Muscle layer of duodenum (tissue), 2 donors: ENCODE data around the gene CHD9NB.
"Not testable (repeated sequence)": the region's sequence is repeated elsewhere in the genome, so short reads cannot be mapped to it uniquely, and the experiment has no call there.

Source experiments
- H3K27ac ChIP-seq: one replicate; pipeline ENCODE4 v1.7.0; 2013; ENCODE audit warnings: mild to moderate bottlenecking, low read length
- H3K27me3 ChIP-seq: one replicate; pipeline ENCODE4 v1.7.0; 2013; ENCODE audit warnings: low read depth, mild to moderate bottlenecking, control low read depth, low read length
- H3K36me3 ChIP-seq, 2 donors: one replicate each; pipeline ENCODE4 v1.7.0; 2013; ENCODE audit warnings: low read length in 2 of 2, control low read depth in 1 of 2, mild to moderate bottlenecking in 1 of 2; ENCODE audit not compliant: insufficient read depth in 2 of 2, control insufficient read depth in 1 of 2
- H3K4me1 ChIP-seq, 2 donors: one replicate each; pipeline ENCODE4 v1.7.0; 2013; ENCODE audit warnings: low read length in 2 of 2, mild to moderate bottlenecking in 2 of 2, control low read depth in 1 of 2, moderate library complexity in 1 of 2; ENCODE audit not compliant: insufficient read depth in 2 of 2, control insufficient read depth in 1 of 2
- H3K4me3 ChIP-seq, 2 donors: one replicate each; pipeline ENCODE4 v1.7.0; 2013; ENCODE audit warnings: low read length in 2 of 2, low read depth in 1 of 2, mild to moderate bottlenecking in 1 of 2
- H3K9me3 ChIP-seq, 2 donors: one replicate each; pipeline ENCODE4 v1.7.0; 2013; ENCODE audit warnings: low read length in 2 of 2, control low read depth in 1 of 2, mild to moderate bottlenecking in 1 of 2; ENCODE audit not compliant: control insufficient read depth in 1 of 2
- donor health status: healthy.

CHD9NB gene

GRCh38 chr16:53082509-53082908, 29.8 kb upstream of the CHD9NB start:
- H3K9me3 ChIP-seq, result no peaks in the 10 kb centered on the region
- H3K27me3 ChIP-seq, result no peaks in the 10 kb centered on the region
- no peaks in the 10 kb centered on the region for H3K36me3 ChIP-seq
- no peak overlapping the region for H3K27ac ChIP-seq
- H3K4me3 ChIP-seq, result no peak overlapping the region
- H3K4me1 ChIP-seq, result peaks cover 11 to 40% of the 10 kb centered on the region in 2 donors

DNA sequence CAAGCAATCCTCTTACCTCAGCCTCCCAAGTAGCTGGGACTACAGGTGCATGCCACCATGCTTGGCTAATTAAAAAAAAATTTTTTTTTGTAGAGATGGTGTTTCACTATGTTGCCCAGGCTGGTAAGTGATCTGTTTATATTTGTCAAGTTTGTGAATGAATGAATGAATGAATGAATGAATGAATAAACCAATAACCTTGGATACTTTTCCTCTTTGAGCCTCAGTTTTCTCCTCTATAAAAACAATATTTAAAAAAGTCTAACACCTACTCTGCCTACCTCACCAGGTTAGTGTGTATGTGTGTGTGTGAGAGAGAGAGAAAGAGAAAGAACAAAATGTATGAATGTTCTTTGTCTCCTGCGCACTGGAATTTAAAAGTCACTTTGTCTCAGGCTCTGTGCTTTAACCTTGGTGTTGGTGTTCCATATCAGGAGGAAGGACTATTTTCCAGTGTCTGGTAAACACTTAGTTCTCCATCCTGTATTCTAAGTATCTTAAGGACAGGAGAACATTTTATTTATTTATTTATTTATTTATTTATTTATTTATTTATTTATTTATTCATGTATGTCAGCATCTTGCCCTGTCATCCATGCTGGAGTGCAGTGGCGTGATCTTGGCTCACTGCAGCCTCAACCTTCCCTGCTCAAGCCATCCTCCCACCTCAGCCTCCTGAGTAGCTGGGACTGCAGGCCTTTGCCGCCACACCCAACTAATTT, 29.1 kb upstream of the CHD9NB start:
- no peak overlapping the region for H3K4me3 ChIP-seq
- no peak overlapping the region for H3K27ac ChIP-seq
- H3K27me3 ChIP-seq, result no peaks in the 10 kb centered on the region
- H3K4me1 ChIP-seq, result peaks cover 11 to 35% of the 10 kb centered on the region in 2 donors
- H3K9me3 ChIP-seq, result no peaks in the 10 kb centered on the region
- H3K36me3 ChIP-seq, result no peaks in the 10 kb centered on the region

- Histone ChIP-seq H3K4me3 (no peak overlapping the region), H3K27ac (peak overlapping the region; percentile 61), H3K36me3 (no peaks in the 10 kb centered on the region), H3K9me3 (no peaks in the 10 kb centered on the region), H3K4me1 (peaks cover 11 to 33% of the 10 kb centered on the region in 2 donors), H3K27me3 (no peaks in the 10 kb centered on the region)
These were observed 28.3 kb upstream of the CHD9NB start for GRCh38 chr16:53081032-53081424.

GRCh38 chr16:53080345-53081031, 27.8 kb upstream of the CHD9NB start:
- Histone ChIP-seq H3K4me1 (peaks cover 11 to 29% of the 10 kb centered on the region in 2 donors), H3K9me3 (no peaks in the 10 kb centered on the region), H3K27ac (peak overlapping the region; percentile 61), H3K36me3 (no peaks in the 10 kb centered on the region), H3K27me3 (no peaks in the 10 kb centered on the region), H3K4me3 (no peak overlapping the region)

DNA sequence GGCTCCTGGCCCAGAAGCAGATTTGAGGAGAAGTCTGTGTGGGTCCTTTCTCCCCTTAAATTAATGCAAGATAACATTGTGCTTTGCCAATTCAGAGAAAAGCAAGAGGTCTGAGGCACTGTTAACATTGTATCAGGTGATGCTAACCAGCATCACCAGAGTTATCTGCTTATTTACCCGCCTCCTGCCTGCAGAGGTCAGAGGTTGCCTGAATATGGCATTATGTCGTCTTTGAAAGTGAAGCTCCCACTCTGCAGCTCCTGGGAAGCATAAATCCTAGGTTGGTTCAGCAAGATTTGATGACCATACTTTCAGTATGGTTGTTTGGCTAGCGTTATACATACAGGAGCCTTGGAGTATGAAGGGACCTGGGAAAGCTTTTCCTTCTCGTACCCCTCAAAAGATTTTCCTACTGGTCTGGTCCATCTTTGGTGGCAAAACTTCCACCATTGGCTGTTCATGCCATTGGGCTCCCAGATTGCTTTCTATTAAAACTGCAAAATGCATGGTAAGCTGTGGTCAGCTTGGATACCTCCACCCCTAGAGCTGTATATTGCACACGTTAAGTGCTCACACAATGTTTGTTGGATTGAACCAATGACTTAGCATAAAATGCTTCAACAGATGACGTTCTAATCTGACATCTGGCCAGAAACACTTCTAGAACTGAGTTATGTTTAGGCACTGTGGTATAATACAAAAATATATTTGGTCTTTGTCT, 26.2 kb upstream of the CHD9NB start:
- Histone ChIP-seq H3K4me3 (no peak overlapping the region), H3K9me3 (no peaks in the 10 kb centered on the region), H3K36me3 (no peaks in the 10 kb centered on the region), H3K27me3 (no peaks in the 10 kb centered on the region), H3K4me1 (peaks cover 11 to 29% of the 10 kb centered on the region in 2 donors), H3K27ac (no peak overlapping the region)

DNA sequence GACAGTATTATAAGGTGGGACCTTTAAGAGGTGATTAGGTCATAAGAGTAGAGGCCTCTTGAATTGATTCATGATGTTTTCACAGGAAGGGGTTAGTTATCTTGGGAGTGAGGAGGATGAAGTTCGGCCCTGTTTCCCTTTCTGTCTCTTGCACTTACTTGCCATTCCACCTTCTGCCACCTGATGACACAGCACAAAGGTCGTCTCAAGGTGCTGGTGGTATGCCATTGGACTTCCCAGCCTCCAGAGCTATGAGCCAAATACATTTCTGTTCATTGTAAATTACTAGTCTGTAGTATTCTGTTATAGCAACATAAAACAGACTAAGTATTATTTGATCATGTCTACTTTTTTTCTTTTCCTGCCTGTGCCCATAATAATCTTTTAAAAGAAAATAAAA, 25.6 kb upstream of the CHD9NB start:
- Histone ChIP-seq H3K27me3 (no peaks in the 10 kb centered on the region), H3K4me3 (no peak overlapping the region), H3K9me3 (no peaks in the 10 kb centered on the region), H3K4me1 (peaks cover 11 to 29% of the 10 kb centered on the region in 2 donors), H3K36me3 (no peaks in the 10 kb centered on the region), H3K27ac (no peak overlapping the region)

GRCh38 chr16:53075461-53075860, 22.8 kb upstream of the CHD9NB start:
- H3K27ac ChIP-seq, H3K4me3 ChIP-seq, H3K36me3 ChIP-seq, H3K27me3 ChIP-seq, H3K9me3 ChIP-seq: not testable (repeated sequence)
- peaks cover 6 to 16% of the 10 kb centered on the region in 2 donors for H3K4me1 ChIP-seq

- not testable (repeated sequence) for H3K36me3 ChIP-seq
These were observed 21.6 kb upstream of the CHD9NB start for GRCh38 chr16:53074296-53074695.

GRCh38 chr16:53073022-53073421, 20.3 kb upstream of the CHD9NB start:
- H3K27ac ChIP-seq, result no peak overlapping the region

More at GRCh38 chr16:53074296-53074695, 21.6 kb upstream of the CHD9NB start:
- H3K4me3 ChIP-seq, H3K9me3 ChIP-seq, H3K4me1 ChIP-seq, H3K27ac ChIP-seq, H3K27me3 ChIP-seq: not testable (repeated sequence)

DNA sequence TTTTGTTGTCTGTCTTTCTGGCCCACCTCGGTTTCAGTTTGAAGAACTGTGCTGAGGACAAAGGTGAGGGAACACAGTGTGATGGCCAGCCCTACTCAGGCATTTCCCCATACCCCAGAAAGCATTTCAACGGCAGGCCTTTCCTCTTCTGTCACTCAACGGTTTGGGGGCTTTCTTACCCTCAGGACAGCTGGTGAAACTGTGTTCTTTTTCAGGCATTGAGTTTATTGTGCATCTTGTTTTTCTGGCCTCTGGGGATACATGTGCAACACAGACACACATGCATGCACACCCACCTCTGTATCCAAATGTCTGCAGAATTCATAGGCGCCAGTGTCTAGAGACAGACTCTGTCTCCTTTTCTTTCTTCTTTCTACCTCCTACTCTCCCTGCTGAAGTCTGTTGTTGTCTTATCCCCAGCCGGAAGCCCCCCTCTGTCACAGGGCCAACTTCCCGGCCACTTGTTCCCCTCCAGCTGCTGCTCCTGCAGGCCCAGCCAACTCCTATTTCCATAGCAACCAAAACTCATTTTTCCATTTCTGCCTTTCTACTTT, 19.1 kb upstream of the CHD9NB start:
- Histone ChIP-seq H3K9me3 (no peaks in the 10 kb centered on the region), H3K4me3 (peak overlapping the region; percentile 12 to 33), H3K4me1 (peaks cover 6 to 12% of the 10 kb centered on the region in 2 donors), H3K27me3 (no peaks in the 10 kb centered on the region), H3K36me3 (no peaks in the 10 kb centered on the region), H3K27ac (peak overlapping the region; percentile 26)

More at GRCh38 chr16:53073022-53073421, 20.3 kb upstream of the CHD9NB start:
- no peaks in the 10 kb centered on the region for H3K9me3 ChIP-seq
- H3K4me3 ChIP-seq, result no peak overlapping the region
- no peaks in the 10 kb centered on the region for H3K27me3 ChIP-seq
- H3K36me3 ChIP-seq, result no peaks in the 10 kb centered on the region
- H3K4me1 ChIP-seq, result peaks cover 6 to 12% of the 10 kb centered on the region in 2 donors

GRCh38 chr16:53069772-53070171, 17.1 kb upstream of the CHD9NB start:
- H3K27ac ChIP-seq, result no peak overlapping the region
- H3K4me3 ChIP-seq, result no peak overlapping the region
- no peaks in the 10 kb centered on the region for H3K27me3 ChIP-seq
- peaks cover 9 to 26% of the 10 kb centered on the region in 2 donors for H3K4me1 ChIP-seq
- H3K9me3 ChIP-seq, result no peaks in the 10 kb centered on the region
- H3K36me3 ChIP-seq, result no peaks in the 10 kb centered on the region
